Caki2 (cell line): Measurements from ENCODE around the gene OR51B2. TPM values are rescaled to one million over a fixed set of nuclear protein-coding genes. Genes with fewer than 3 reads are reported as not detected.
"Not testable (repeated sequence)": the region's sequence is repeated elsewhere in the genome, so short reads cannot be mapped to it uniquely, and the experiment has no call there.

Source experiments
- DNase-seq: peaks from one replicate; pipeline ENCODE4 v3.0.0-alpha.2; 2015; ENCODE audit warnings: low read depth
- in situ Hi-C: cut with HindIII; loops from 2 replicates; pipeline ENCODE4 v1.10.0; 2016; ENCODE audit warnings: low sequenced_read_pairs, low pct_unique_long_range_greater_than_20kb, mixed read lengths
- total RNA-seq: library from RNA; depleted of rRNA; stranded (reverse); fragments of >200 nt; shearing (Covaris generic); gene quantifications from 2 replicates; pipeline ENCODE4 v1.2.3, GENCODE V29; 2014; ENCODE audit warnings: low replicate concordance

Gene OR51B2
- total RNA-seq, 1 experiment from 2014 or later: not detected

DNA sequence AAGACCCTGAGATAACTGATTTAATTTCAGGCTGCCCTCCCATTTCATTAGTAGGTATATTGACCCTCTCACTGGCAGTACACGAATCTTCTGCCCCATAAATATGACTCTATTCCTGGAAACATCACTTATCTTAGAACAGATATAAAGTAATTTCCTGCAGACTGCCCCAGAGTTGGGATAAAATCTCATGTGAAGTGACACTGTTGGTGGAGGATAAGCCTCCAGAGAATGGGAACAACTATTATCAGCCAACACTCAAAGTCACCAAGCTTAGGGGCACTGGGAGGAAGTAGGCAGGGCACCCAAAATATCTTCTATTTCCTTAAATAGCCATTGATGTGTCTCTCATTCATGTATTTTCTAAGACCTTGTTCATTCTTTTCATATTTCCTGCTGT, 11.1 kb upstream of the OR51B2 start:
- DNase-seq: no peak
- in situ Hi-C loops: no loop called here

DNA sequence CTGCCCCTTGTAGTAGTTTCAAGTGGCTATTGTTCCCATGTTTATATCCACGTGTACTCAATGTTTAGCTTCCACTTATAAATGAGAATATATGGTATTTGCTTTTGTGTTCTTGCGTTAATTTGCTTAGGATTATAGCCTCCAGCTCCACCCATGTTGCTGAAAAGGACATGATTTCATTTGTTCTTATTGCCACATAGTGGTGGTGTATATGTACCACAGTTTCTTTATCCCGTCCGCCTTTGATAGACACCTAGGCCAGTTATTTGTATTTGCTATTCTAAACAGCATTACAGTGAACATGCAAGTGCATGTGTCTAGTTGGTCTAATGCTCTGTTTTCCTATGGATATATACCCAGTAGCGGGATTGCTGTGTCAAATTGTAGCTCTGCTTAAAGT, 6.8 kb downstream of the OR51B2 start:
- DNase-seq: no peak
- in situ Hi-C loops: no loop called here

DNA sequence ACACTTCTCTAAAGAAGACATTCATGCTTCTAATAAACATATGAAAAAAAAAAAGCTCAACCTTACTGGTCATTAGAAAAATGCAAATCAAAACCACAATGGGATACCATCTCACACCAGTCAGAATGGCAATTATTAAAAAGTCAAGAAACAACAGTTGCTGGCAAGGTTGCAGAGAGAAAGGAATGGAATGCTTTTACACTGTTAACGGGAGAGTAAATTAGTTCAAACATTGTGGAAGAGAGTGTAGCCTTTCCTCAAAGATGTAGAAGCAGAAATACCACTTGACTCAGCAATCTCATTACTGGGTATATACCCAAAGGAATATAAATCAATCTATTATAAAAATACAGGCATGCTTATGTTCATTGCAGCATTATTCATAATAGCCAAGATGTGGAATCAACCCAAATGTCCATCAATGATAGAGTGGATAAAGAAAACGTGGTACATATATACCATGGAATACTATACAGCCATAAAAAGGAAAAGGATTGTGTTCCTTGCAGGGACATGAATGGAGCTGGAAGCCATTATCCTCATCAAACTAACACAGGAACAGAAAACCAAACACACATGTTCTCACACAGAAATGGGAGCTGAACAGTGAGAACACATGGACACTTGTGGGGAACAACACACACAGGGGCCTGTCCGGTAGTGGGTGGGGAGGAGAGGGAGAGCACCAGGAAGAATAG, 10.6 kb downstream of the OR51B2 start:
- in situ Hi-C loops, DNase-seq: not testable (repeated sequence)

DNA sequence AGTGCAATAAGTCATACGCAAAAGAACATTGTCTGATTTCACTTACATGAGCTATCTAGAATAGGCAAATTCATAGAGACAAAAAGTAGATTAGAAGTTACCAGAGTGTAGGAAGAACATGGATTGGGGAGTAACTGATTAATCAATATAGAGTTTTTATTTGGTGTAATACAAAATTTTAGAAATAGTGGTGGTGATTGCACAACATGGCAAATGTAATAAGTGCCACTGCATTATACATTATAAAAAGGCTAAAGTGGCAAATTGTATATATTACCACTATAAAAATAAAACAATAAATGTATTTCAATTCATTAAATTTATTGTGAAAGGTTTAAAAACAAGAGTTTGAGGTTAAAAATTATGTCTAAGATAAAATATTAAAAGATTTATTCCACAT, 13.7 kb downstream of the OR51B2 start:
- in situ Hi-C loops: no loop called here
- DNase-seq: no peak

DNA sequence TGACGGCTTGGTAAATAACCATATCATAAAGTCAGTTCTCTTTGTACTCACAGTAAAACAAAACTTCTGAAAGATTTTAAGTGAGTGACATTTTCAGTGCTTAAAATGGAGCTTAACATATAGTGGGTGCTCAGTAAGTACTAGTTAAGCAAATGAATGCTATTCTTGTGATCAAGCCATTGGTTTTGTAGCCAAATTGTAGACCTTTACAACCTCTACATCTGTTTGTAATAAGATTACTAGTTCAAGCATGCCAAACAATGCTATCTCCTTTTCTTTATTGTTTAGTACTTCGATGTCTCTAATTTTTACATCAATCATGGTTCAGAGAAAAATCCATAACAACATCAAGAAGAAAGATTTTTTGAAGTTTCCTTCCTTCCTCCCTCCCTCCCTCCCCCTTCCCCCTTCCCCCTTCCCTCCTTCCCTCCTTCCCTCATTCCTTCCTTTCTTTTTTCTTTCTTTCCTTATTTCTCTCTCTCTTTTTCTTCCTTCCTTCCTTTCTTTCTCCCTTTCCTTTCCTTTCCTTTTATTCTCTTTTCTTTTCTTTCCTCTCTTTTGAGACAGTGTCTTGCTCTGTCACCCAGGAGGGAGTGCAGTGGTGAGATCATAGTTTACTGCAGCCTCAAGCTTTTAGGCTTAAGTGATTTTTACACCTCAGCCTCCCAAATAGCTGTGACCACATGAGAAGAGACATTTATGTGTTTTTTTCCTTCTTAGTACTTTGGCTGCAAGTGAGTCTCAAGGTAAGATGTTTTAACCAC, 16.7 kb downstream of the OR51B2 start:
- in situ Hi-C loops: no loop called here
- DNase-seq: no peak

DNA sequence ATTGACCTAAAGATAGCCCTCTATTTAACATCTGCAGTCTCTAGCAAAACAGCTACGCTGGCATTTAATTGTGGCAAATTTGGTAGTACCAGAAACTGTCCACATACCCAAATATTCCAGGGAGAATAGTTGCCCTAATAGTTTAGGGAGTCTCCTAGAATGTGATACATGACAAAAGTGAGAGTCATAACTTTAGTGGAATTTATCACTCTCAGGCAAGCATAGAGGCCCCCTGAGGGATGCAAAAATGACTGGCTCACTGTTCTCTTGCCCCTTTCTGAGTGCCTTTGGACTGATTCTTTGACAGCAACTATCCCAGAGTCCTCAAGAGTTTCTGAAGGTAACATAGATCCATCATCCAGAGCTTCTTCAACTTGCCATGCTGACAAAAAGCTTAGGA, 20.1 kb downstream of the OR51B2 start:
- DNase-seq: no peak
- in situ Hi-C loops: no loop called here

DNA sequence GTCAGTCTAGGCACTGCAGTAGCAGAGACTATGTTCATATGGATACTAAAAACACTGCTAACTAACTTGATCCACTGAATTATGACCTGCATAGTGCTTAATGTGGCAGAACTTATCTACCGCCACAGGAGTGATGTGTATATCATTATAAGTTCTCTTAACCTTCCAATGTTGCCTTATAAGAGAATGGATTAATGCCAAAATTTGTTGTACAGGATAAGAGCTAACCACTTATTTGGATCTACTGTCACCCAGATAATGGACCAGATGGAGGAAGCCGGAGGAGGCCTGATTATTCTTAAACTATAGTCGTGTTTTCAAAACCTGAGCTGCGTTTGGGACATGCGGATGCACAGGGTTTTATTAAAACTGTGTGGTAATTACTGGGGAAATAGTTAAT, 20.5 kb downstream of the OR51B2 start:
- in situ Hi-C loops: no loop called here
- DNase-seq: no peak

DNA sequence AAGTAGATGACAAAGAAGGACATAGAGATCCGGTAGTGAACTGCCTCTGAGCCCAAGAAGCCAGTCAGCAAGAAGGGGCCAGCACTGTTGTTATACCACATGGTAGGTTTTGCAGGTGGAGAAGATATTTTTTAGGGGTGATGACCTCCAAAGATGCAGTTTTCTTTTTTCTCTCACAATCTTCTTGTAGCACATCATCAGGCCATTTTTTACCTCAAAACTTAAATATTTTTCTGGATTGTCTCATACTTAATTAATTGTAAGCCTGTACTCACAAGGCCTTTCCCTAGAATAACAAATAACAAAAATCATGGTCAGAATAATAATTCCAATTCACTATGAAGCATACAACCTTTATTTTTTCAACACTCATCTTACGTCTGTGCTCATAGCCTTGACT, 22.3 kb downstream of the OR51B2 start, which contains the start of gene OR51B4:
Gene OR51B4 (minus strand): TSS at position 101 of the 400 bp plus-strand sequence. CDS start 0 bp downstream, at position 101.
- DNase-seq: no peak
- in situ Hi-C loops: no loop called here

DNA sequence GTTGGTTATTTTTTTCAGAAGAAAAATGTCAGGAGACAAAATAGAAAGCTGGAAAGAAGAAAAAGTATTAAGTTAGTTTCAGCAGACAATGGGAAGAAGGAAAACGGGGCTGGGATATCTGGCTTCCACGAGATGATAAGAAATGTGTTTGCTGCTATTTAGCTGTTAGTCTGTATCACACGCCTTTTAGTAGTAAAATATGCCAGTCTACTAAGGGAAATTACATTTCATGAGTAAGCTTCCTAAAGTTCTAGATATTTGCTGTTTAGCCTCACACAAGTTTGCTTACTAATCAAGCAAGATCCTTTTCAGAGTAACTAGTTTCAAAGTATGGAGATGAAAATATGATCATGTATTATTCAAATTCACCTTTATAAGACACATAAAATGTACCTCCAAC, 23.8 kb downstream of the OR51B2 start:
- in situ Hi-C loops: no loop called here

DNA sequence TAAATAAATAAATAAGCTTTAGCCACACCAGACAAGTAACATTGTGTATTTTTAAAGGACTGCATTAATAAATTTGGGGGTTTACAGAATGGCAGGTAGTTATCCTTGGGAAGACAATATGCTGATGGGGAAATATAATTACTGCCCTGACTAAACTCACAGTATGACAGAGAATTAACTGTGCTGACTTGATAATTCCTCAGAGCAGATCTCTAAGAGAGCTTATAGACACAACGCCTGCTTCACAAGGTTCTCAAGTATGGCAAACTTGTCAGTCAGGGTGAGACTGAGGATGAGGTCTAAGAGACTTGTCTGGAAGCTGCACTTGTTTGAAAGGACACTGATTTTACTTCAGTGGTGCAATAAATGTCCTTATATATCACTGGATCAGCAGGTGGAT, 25.6 kb downstream of the OR51B2 start:
- in situ Hi-C loops: no loop called here

More for the DNA sequence above, 23.8 kb downstream of the OR51B2 start:
- DNase-seq: no peak

DNA sequence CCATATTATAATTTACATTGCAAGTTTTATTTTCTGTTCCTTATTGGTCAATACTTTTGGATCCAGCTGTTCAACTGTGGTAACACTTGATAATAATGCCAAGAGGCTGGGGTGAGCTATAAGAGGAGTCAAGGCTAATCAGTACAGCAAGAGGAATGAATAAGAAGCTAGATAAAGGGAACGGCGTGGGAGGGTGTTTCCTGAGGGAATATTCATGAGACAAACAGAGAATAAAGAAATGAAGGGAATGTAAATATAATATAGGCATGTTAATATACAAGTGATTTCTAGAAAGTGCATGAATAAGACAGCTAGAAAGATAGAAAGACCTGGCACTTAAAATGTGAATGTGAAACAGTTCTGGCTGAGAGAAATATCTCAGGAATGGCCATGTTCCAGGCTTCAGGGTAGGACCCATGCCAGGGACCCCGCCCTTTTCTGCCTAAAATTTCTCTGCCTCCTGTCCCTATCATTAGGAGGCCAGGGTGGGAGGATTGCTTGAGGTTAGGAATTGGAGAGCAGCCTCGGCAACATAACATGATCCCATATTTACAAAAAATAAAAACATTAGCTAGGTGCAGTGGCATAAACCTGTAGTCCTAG, 26.3 kb downstream of the OR51B2 start:
- no peak for DNase-seq
- in situ Hi-C loops: no loop called here

More for the DNA sequence above, 25.6 kb downstream of the OR51B2 start:
- no peak for DNase-seq

DNA sequence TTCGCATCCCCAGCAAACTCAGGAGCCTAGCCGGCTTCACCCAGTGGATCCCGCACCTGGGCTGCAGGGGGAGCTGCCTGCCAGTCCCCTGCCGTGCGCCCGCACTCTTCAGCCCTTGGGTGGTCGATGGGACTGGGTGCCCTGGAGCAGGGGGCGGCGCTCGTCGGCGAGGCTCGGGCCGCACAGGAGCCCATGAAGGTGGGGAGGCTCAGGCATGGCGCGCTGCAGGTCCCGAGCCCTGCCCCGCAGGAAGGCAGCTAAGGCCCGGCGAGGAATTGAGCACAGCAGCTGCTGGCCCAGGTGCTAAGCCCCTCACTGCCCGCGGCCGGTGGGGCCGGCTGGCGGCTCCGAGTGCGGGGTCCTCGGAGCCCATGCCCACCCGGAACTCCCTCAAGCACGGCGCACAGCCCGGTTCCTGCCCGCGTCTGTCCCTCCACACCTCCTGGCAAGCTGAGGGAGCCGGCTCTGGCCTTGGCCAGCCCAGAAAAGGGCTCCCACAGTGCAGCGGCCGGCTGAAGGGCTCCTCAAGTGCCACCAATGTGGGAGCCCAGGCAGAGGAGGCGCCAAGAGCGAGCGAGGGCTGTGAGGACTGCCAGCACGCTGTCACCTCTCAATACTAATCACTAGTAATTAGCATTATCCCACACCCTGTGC, 29.6 kb downstream of the OR51B2 start:
- DNase-seq, in situ Hi-C loops: not testable (repeated sequence)

DNA sequence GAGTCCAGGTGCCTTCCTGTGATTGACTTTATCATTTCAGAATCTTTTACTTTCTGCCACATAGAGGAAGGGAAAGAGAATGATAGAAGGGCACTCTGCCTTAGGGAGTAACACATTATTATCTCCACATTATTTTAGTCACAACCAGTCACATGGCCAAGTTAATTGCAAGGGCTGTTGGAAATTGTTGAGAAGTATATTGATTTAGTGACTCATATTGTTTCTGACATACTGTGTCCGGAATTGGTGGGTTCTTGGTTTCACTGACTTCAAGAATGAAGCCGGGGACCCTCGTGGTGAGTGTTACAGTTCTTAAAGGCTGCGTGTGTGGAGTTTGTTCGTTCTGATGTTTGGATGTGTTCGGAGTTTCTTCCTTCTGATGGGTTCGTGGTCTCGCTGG, 31.1 kb downstream of the OR51B2 start:
- in situ Hi-C loops: no loop called here

DNA sequence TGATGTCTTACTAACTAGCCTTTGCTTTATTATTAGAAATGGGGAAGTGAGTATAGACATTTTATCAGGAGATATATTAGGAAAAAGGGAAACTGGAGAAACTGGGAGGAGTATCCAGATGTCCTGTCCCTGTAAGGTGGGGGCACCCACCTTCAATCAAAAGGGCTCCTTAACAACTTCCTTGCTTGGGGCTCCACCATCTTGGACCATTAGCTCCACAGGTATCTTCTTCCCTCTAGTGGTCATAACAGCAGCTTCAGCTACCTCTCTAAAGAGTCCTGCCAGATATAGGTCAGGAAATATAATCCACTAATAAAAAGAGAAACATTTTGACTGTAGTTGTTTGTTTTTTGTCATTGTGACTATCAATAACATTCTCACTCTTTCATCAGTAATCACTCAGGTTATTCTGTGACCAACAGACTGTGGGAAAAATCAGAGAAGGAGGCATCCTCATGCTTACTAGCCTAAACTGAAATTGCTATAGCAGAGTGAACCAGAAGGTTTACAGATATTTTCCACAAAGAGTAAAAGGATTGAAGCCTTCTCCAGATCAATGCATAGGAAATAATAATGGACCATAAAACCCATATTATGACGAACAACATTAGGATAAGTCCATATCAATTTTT, 32.8 kb downstream of the OR51B2 start:
- DNase-seq: peak; percentile 30
- in situ Hi-C loops: no loop called here

More for the DNA sequence above, 31.1 kb downstream of the OR51B2 start:
- no peak for DNase-seq

DNA sequence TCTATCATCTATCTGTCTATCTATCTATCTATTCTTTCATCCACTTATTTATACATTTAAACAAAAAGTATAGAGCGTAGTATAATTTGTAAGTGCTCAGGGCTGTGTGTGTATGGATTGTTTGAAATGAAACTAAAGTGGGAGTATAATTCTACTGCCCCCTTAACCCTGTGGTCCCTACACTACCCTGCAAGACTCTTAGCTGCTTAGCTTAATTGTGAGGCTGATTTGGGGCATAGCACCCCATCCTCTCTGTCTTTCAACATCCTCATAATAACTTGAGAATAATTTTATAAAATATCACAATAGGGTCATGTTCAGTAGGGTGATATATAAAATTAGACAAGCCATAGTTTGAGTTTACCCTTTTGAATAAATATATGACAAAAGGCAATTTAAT, 34.0 kb downstream of the OR51B2 start:
- in situ Hi-C loops: no loop called here
- DNase-seq: no peak

DNA sequence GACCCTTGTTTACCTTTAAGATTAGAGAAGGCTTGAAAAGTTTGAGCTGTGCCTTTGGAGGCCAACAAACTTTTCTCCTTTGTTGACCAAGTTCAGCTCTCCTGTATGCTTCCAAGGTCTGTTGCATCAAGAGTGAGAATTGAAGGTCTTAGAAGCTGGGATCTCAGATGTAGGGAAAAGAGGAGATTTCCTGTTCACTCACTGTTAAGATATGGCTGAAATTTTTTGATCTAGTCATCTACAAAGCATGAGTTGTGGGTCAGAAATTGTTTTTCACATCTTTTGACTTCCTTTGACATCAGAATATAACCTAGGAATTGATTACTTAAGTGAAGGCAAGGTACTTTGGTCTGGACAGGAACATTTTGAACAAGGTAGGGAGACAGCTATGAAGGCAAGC, 34.4 kb downstream of the OR51B2 start:
- DNase-seq: no peak
- in situ Hi-C loops: no loop called here

DNA sequence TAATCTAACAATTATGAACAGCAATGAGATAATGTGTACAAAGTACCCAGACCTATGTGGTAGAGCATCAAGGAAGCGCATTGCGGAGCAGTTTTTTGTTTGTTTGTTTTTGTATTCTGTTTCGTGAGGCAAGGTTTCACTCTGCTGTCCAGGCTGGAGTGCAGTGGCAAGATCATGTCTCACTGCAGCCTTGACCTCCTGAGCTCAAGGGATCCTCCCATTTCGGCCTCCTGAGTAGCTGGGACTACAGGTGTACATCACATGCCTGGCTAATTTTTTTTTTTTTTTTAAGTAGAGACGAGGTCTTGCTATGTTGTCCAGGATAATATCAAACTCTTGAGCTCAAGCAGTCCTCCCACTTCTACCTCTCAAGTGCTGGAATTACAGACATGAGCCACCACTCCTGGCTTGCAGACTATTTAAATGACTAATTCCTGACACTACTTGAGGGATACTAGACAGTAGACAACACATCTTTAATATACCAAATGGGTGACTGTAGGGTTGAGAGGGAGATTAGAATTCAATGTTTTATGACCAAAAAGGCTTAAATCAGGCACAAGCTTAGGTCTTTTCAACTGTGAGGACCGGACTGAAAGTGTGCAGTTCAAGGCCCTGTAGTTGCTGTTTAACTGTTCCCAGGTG, 35.1 kb downstream of the OR51B2 start:
- in situ Hi-C loops: no loop called here
- DNase-seq: no peak
